ENCODE data around the gene TBC1D22A. TPM values are rescaled to one million over a fixed set of nuclear protein-coding genes. Genes with fewer than 3 reads are reported as not detected.
"Not testable (repeated sequence)": the region's sequence is repeated elsewhere in the genome, so short reads cannot be mapped to it uniquely, and the experiment has no call there.

The TBC1D22A gene
- polyA plus RNA-seq, 1 of the 3 experiments (the other 2 are of a cell fraction) = 16.5 TPM

GRCh38 chr22:46976598-46976997, 214.1 kb downstream of the TBC1D22A start (continued):
- TF ChIP-seq CTCF (IDR thresholded peaks at IDR 0.05) (no peak), RXRA (IDR thresholded peaks at IDR 0.05; ENCODE audit: borderline replicate concordance, low read depth) (no peak), EP300 (IDR thresholded peaks at IDR 0.05; ENCODE audit: borderline replicate concordance in 1 of 2, low read depth in 1 of 2, low read length in 1 of 2) (no peak), GATA2 (CRISPR knock-in tag; IDR thresholded peaks at IDR 0.05) (no peak)

- Histone ChIP-seq H3K9me3 (no peaks in the 10 kb centered on the region), H4K20me1 (ENCODE audit: insufficient read depth) (no peaks in the 10 kb centered on the region), H2AFZ (ENCODE audit: low read depth) (no peak overlapping the region), H3K79me2 (ENCODE audit: insufficient read depth) (no peaks in the 10 kb centered on the region), H3K4me1 (ENCODE audit: control insufficient read depth in 1 of 2, insufficient read depth in 2 of 2, low read depth in 1 of 2, low read length in 1 of 2) (peaks cover 0 to 12% of the 10 kb centered on the region in 2 experiments; a peak in 2 of 4 replicates), H3K36me3 (replicated peaks in 1 of 2; ENCODE audit: control insufficient read depth in 1 of 2, insufficient read depth in 2 of 2, low read length in 1 of 2) (peaks cover 8 to 10% of the 10 kb centered on the region in 2 experiments), H3K4me2 (no peak overlapping the region), H3K27ac (ENCODE audit: low read depth in 2 of 2, low read length in 1 of 2) (no peak overlapping the region), H3F3A (replicated peaks; ENCODE audit: insufficient read depth) (no peaks in the 10 kb centered on the region), H3K9ac (no peak overlapping the region), H3K4me3 (ENCODE audit: low read depth in 2 of 2, low read length in 1 of 2) (no peak overlapping the region), H3K27me3 (ENCODE audit: insufficient read depth) (no peaks in the 10 kb centered on the region), H3K9me2 (no peaks in the 10 kb centered on the region)
- TF ChIP-seq EP300 (IDR thresholded peaks at IDR 0.05; ENCODE audit: borderline replicate concordance in 1 of 2, low read depth in 1 of 2, low read length in 1 of 2) (no peak), GATA2 (CRISPR knock-in tag; IDR thresholded peaks at IDR 0.05) (no peak), FOXM1 (IDR thresholded peaks at IDR 0.05; ENCODE audit: low read depth) (no peak)
- no peak for DNase-seq
- ChIA-PET POLR2A (no interaction called here), CTCF (interaction anchor here (1.2 kb wide), 2 partner anchors 14 to 55 kb away, joined by 4 to 5 read pairs; no protein-coding TSS in a partner anchor)
- 99% methylated on average over 10 of the region's 14 CpGs for WGBS (ENCODE audit: low lambda C conversion rate)
Observed at GRCh38 chr22:46977656-46978343, 215.3 kb downstream of the TBC1D22A start.

- WGBS (ENCODE audit: low lambda C conversion rate) = 94% methylated on average over 12 of the region's 12 CpGs
- H3K79me2 ChIP-seq (ENCODE audit: insufficient read depth); H3K4me3 ChIP-seq (ENCODE audit: low read depth in 2 of 2, low read length in 1 of 2); H3K36me3 ChIP-seq (replicated peaks in 1 of 2; ENCODE audit: control insufficient read depth in 1 of 2, insufficient read depth in 2 of 2, low read length in 1 of 2); H2AFZ ChIP-seq (ENCODE audit: low read depth); H3K4me1 ChIP-seq (ENCODE audit: control insufficient read depth in 1 of 2, insufficient read depth in 2 of 2, low read depth in 1 of 2, low read length in 1 of 2); H3K9me3 ChIP-seq; H3K9ac ChIP-seq; H4K20me1 ChIP-seq (ENCODE audit: insufficient read depth); H3K27me3 ChIP-seq (ENCODE audit: insufficient read depth); H3K27ac ChIP-seq (ENCODE audit: low read depth in 2 of 2, low read length in 1 of 2); POLR2A ChIA-PET; DNase-seq; H3K4me2 ChIP-seq; H3K9me2 ChIP-seq; H3F3A ChIP-seq (replicated peaks; ENCODE audit: insufficient read depth): not testable (repeated sequence)
- CTCF ChIA-PET = interaction anchor here (1.2 kb wide), 1 partner anchor 54 kb away, joined by 4 read pairs; no protein-coding TSS in a partner anchor
Observed at GRCh38 chr22:46978668-46979067, 216.2 kb downstream of the TBC1D22A start.

GRCh38 chr22:46979506-46979905, 217.1 kb downstream of the TBC1D22A start:
- Histone ChIP-seq H3K36me3 (replicated peaks in 1 of 2; ENCODE audit: control insufficient read depth in 1 of 2, insufficient read depth in 2 of 2, low read length in 1 of 2) (peaks cover 6 to 10% of the 10 kb centered on the region in 2 experiments), H3K9me2 (no peaks in the 10 kb centered on the region), H3K27me3 (ENCODE audit: insufficient read depth) (no peaks in the 10 kb centered on the region), H3F3A (replicated peaks; ENCODE audit: insufficient read depth) (no peaks in the 10 kb centered on the region), H3K4me3 (ENCODE audit: low read depth in 2 of 2, low read length in 1 of 2) (no peak overlapping the region), H4K20me1 (ENCODE audit: insufficient read depth) (no peaks in the 10 kb centered on the region), H3K9ac (no peak overlapping the region), H3K79me2 (ENCODE audit: insufficient read depth) (no peaks in the 10 kb centered on the region), H3K4me2 (no peak overlapping the region), H2AFZ (ENCODE audit: low read depth) (no peak overlapping the region), H3K9me3 (no peaks in the 10 kb centered on the region), H3K4me1 (ENCODE audit: control insufficient read depth in 1 of 2, insufficient read depth in 2 of 2, low read depth in 1 of 2, low read length in 1 of 2) (peaks cover 0 to 2% of the 10 kb centered on the region in 2 experiments; a peak in 2 of 4 replicates), H3K27ac (ENCODE audit: low read depth in 2 of 2, low read length in 1 of 2) (no peak overlapping the region)
- ChIA-PET POLR2A (no interaction called here), CTCF (no interaction called here)
- no peak for DNase-seq
- WGBS (ENCODE audit: low lambda C conversion rate) = 91% methylated on average over 8 of the region's 12 CpGs
- TF ChIP-seq FOSL2 (IDR thresholded peaks at IDR 0.05; ENCODE audit: borderline replicate concordance, low read depth) (no peak), NRF1 (IDR thresholded peaks at IDR 0.05; ENCODE audit: low read depth, low read length) (no peak), TCF12 (IDR thresholded peaks at IDR 0.05) (no peak), ZBTB33 (IDR thresholded peaks at IDR 0.05; ENCODE audit: borderline replicate concordance, low read depth) (no peak), REST (IDR thresholded peaks at IDR 0.05; ENCODE audit: low read depth, low read length) (no peak), JUND (IDR thresholded peaks at IDR 0.05) (no peak), EP300 (IDR thresholded peaks at IDR 0.05; ENCODE audit: borderline replicate concordance in 1 of 2, low read depth in 1 of 2, low read length in 1 of 2) (no peak)
